Adrenal gland (tissue), 12 donors: ENCODE data around the gene IER5. TPM values are rescaled to one million over a fixed set of nuclear protein-coding genes. Genes with fewer than 3 reads are reported as not detected.

ENCODE experiments used
- DNase-seq, 7 donors: peaks; one replicate each; pipeline ENCODE4 v3.0.0-alpha.2; 2019 to 2020
- H3K27ac ChIP-seq, 5 donors: fragments of 200-600 bp; sonication (generic) in 4 of 5; 1 replicate in 3 of 5; 2 replicates in 2 of 5; pipeline versions ENCODE4 v1.5.1 to v1.8.0; 2016 to 2020; ENCODE audit warnings: mild to moderate bottlenecking in 1 of 5
- H3K27me3 ChIP-seq: fragments of 200-600 bp; 2 replicates; pipeline ENCODE4 v1.8.0; 2021
- H3K36me3 ChIP-seq, 2 donors: fragments of 200-600 bp; replicated peaks in 1 of 2; 1 replicate in 1 of 2; 2 replicates in 1 of 2; pipeline versions ENCODE4 v1.5.1 to v1.8.0; 2018 to 2022
- H3K4me1 ChIP-seq, 2 donors: fragments of 200-600 bp; replicated peaks in 1 of 2; 1 replicate in 1 of 2; 2 replicates in 1 of 2; pipeline versions ENCODE4 v1.5.1 to v1.8.0; 2018 to 2021
- H3K4me3 ChIP-seq, 4 donors: fragments of 200-600 bp; sonication (generic) in 3 of 4; one replicate each; pipeline ENCODE4 v1.5.1; 2016 to 2018
- H3K9me3 ChIP-seq, 3 donors: fragments of 200-600 bp; sonication (generic) in 1 of 3; replicated peaks in 1 of 3; 1 replicate in 2 of 3; 2 replicates in 1 of 3; pipeline versions ENCODE4 v1.5.1 to v1.8.0; 2016 to 2021
- POLR2A ChIP-seq, 2 donors: fragments of 450-650 bp; IDR thresholded peaks; one replicate each; pipeline ENCODE4 v1.6.1; 2017; ENCODE audit warnings: antibody characterized with exemption in 2 of 2, mild to moderate bottlenecking in 2 of 2, moderate library complexity in 1 of 2
- WGBS, 4 donors: extraction: QIAGEN DNeasy Blood & Tissue Kit in 2 of 4; methylation state at CpG; one replicate each; pipeline versions ENCODE4 v1.1.5 to v1.1.7; 2013 to 2017; 5-methylcytosine and 5-hydroxymethylcytosine counted together
- intact Hi-C, 2 donors: fragments of 100-400 bp; cut with DNase I; formaldehyde crosslinking; loops; one replicate each; pipeline versions ENCODE4 v1.14.1 to v1.15.0; 2022 to 2023
- polyA plus RNA-seq, 3 donors: library from polyadenylated mRNA; stranded (reverse); fragments of 200-250 nt in 2 of 3; fragments of 350-450 nt in 1 of 3; fragmentation: Illumina TruSeq in 1 of 3; extraction: RNeasy Lipid Tissue Mini Kit (QIAGEN cat#74804) in 1 of 3; gene quantifications; one replicate each; pipeline ENCODE4 v1.2.3, GENCODE V29; 2013 to 2014
- total RNA-seq, 9 donors: library from RNA; depleted of rRNA in 4 of 9; stranded (reverse); fragments of >200 nt in 4 of 9; fragments of 120-200 nt in 1 of 9; fragmentation: NEBNext Ultra II Directional in 1 of 9; extraction: Animal tissue kit (Norgen Biotek cat#: 25700) in 1 of 9; gene quantifications; one replicate each; pipeline versions ENCODE4 v1.1.0 to v1.2.4, GENCODE V29; 2013 to 2023
- TF ChIP-seq, protein P1 (sequence below), 6 experiments: fragments of 450-650 bp in 4 of 6; fragments of 200-600 bp in 2 of 6; sonication (generic) in 1 of 6; IDR thresholded peaks; 1 replicate in 5 of 6; 2 replicates in 1 of 6; pipeline versions ENCODE4 v1.5.1 to v1.8.0; 2016 to 2021; ENCODE audit warnings: antibody characterized with exemption in 6 of 6, mild to moderate bottlenecking in 2 of 6, moderate library complexity in 1 of 6
- donor health status: healthy with polysubstance abuse.
- donor health status: Bipolar disorder and iron deficiency.
- donor health status: DM: yes; HTN: yes; CAD: no.
- donor health status: DM: no; HTN: no; CAD: no.
- donor health status: DM: no; HTN: no; CAD: no.
- donor health status: DM: yes; HTN: yes; CAD: no.

IER5 gene
- total and polyA plus RNA-seq, 12 donors, result 2.0 to 19.2 (median 8.9) TPM

DNA sequence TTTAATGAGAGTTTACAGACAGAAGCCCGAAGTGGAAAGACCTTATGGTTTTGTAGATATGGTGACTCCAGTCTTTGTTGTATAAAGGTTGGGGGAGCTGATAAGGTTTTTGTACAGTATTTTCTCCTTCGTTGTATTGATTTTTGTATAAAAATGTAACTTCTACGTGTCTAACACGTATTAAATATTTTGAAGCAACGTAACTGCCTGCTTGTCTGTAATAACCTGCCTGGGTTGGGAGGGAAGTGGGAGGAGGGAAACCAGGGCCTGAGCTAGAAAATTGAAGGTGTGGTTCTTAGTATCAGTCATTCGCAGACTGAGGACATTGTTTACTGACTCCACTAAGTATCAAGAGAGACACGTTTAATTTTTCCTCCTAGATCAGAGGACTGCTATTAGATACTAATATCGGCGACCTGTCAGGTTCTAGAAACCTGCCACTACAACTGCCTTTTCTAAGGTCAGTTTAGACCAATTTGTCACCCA lies 2.2 kb downstream of the IER5 start:
- TF ChIP-seq, protein P1, sequence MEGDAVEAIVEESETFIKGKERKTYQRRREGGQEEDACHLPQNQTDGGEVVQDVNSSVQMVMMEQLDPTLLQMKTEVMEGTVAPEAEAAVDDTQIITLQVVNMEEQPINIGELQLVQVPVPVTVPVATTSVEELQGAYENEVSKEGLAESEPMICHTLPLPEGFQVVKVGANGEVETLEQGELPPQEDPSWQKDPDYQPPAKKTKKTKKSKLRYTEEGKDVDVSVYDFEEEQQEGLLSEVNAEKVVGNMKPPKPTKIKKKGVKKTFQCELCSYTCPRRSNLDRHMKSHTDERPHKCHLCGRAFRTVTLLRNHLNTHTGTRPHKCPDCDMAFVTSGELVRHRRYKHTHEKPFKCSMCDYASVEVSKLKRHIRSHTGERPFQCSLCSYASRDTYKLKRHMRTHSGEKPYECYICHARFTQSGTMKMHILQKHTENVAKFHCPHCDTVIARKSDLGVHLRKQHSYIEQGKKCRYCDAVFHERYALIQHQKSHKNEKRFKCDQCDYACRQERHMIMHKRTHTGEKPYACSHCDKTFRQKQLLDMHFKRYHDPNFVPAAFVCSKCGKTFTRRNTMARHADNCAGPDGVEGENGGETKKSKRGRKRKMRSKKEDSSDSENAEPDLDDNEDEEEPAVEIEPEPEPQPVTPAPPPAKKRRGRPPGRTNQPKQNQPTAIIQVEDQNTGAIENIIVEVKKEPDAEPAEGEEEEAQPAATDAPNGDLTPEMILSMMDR (IDR thresholded peaks at IDR 0.05), result no peak
- no peak for TF ChIP-seq POLR2A (IDR thresholded peaks at IDR 0.05)
- Histone ChIP-seq H3K27ac (peak overlapping the region in 4 of 5 donors; percentile 77 to 93 (median 83)), H3K4me3 (peak overlapping the region in 2 of 4 donors; percentile 57 to 92), H3K9me3 (no peaks in the 10 kb centered on the region), H3K27me3 (no peaks in the 10 kb centered on the region), H3K36me3 (no peaks in the 10 kb centered on the region), H3K4me1 (peaks cover 16 to 28% of the 10 kb centered on the region in 2 donors)
- DNase-seq, result no peak
- 33 to 45% (median 41%) methylated on average over 9 of the region's 9 CpGs for WGBS, 4 donors
- intact Hi-C loops, result no loop called here

DNA sequence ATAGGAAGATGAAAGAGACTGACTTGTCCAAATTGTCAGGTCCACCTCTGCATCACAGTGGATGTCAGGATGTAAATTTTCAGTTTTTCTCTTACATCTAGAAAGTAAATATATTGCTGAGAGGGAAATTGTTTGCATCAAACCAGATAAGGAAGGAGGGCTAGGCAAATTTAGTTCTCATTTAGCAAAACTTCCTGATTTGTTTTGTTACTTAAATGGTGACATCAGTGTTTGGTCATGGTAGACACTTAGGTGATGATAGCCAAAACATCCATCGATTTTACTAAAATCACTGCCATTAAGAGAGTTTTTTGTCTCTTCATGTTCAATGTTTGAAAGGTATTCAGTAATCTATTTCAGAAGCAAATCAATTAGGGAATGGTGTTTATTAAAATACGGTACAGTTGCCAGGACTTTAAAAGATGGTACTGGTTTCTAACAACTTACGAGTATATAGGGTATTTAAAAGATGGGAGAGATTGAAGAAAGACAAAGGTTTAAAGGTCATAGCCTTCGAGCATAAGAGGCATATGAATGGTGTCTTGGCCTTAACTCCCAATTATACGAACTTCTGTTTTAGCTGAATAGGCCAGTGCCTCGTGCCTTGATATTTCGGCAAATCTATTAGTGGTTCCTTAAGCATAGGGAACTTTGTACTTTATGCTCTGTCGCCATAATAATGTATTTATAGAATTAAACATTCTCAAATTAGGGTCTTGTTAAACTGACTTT lies 3.0 kb downstream of the IER5 start:
- intact Hi-C loops, result no loop called here
- WGBS, 4 donors, result 83 to 87% (median 87%) methylated on average over 8 of the region's 8 CpGs

GRCh38 chr1:181092056-181092455 lies 3.6 kb downstream of the IER5 start:
- H3K27ac ChIP-seq, result no peak overlapping the region
- peak overlapping the region in 1 of 4 donors; percentile 92 for H3K4me3 ChIP-seq
- WGBS, 4 donors, result 67 to 91% (median 82%) methylated on average over 2 of the region's 2 CpGs
- H3K4me1 ChIP-seq, result peaks cover 16 to 41% of the 10 kb centered on the region in 2 donors
- H3K27me3 ChIP-seq, result no peaks in the 10 kb centered on the region
- intact Hi-C loops, result no loop called here
- DNase-seq, result no peak
- H3K36me3 ChIP-seq, result no peaks in the 10 kb centered on the region
- TF ChIP-seq POLR2A (IDR thresholded peaks at IDR 0.05), result no peak
- TF ChIP-seq, protein P1 (IDR thresholded peaks at IDR 0.05), result no peak
- no peaks in the 10 kb centered on the region for H3K9me3 ChIP-seq

More for the DNA sequence above, 3.0 kb downstream of the IER5 start:
- H3K27ac ChIP-seq, result no peak overlapping the region
- no peak for DNase-seq
- peaks cover 16 to 35% of the 10 kb centered on the region in 2 donors for H3K4me1 ChIP-seq
- H3K27me3 ChIP-seq, result no peaks in the 10 kb centered on the region
- TF ChIP-seq, protein P1 (IDR thresholded peaks at IDR 0.05), result no peak
- TF ChIP-seq POLR2A (IDR thresholded peaks at IDR 0.05), result no peak
- H3K9me3 ChIP-seq, result no peaks in the 10 kb centered on the region
- no peaks in the 10 kb centered on the region for H3K36me3 ChIP-seq
- H3K4me3 ChIP-seq, result peak overlapping the region in 1 of 4 donors; percentile 92

GRCh38 chr1:181092883-181093458 lies 4.5 kb downstream of the IER5 start:
- H3K36me3 ChIP-seq, result no peaks in the 10 kb centered on the region
- no peak for DNase-seq
- intact Hi-C loops, result no loop called here
- peaks cover 16 to 49% of the 10 kb centered on the region in 2 donors for H3K4me1 ChIP-seq
- H3K27ac ChIP-seq, result peak overlapping the region in 1 of 5 donors; percentile 33
- H3K9me3 ChIP-seq, result no peaks in the 10 kb centered on the region
- H3K27me3 ChIP-seq, result no peaks in the 10 kb centered on the region
- WGBS, 4 donors, result 82 to 91% (median 87%) methylated on average over 4 of the region's 4 CpGs
- TF ChIP-seq, protein P1 (IDR thresholded peaks at IDR 0.05), result no peak
- no peak for TF ChIP-seq POLR2A (IDR thresholded peaks at IDR 0.05)
- no peak overlapping the region for H3K4me3 ChIP-seq
